ENCODE data around the gene SOWAHD.

SOWAHD gene

DNA sequence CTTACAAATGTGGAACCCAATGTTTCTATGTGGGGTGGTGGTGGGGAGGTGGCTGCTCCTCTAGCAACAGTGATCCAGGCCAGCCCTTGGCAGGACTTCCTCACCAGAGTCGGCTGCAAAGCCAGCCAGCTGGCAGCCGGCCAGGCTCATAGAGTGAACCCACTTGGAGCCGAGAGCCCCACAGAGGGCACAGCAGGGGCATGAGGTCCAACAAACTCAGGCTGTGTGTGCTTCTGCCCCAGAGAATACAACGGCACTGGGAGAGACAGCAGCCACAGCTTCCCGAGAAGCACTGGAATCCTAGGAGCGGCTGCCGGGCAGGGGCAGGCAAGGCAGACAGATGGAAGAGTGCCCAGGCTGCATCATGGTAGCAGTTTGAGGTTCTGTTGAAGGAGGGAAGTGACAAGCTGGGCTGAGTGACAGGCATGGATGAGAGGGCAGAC lies 23.5 kb upstream of the SOWAHD start:
- Histone ChIP-seq H3K23ac (ENCODE audit: low read length) (no peak overlapping the region), H3K9ac (ENCODE audit: low read length) (no peak overlapping the region), H2BK5ac (ENCODE audit: low read depth, low read length, poor library complexity) (no peak overlapping the region), H3K9me3 (ENCODE audit: insufficient read depth, low read depth, low read length) (no peaks in the 10 kb centered on the region), H3K27me3 (ENCODE audit: insufficient read depth, low read length) (no peaks in the 10 kb centered on the region), H3K18ac (ENCODE audit: low read length) (no peak overlapping the region), H2BK12ac (ENCODE audit: low read length) (no peak overlapping the region), H3K4ac (ENCODE audit: low read depth, low read length) (no peak overlapping the region), H3K4me3 (ENCODE audit: low read depth, low read length) (no peak overlapping the region), H4K91ac (ENCODE audit: low read depth, low read length) (no peak overlapping the region), H3K4me2 (ENCODE audit: low read length) (no peak overlapping the region), H3K79me1 (ENCODE audit: low read length) (no peaks in the 10 kb centered on the region), H4K8ac (ENCODE audit: low read depth, low read length) (no peak overlapping the region), H3K79me2 (ENCODE audit: control insufficient read depth, insufficient read depth, low read length, poor library complexity) (no peaks in the 10 kb centered on the region), H3K27ac (ENCODE audit: low read depth, low read length) (no peak overlapping the region), H3K36me3 (ENCODE audit: control insufficient read depth in 1 of 2, insufficient read depth in 2 of 2, low read length in 2 of 2) (no peaks in the 10 kb centered on the region), H2BK120ac (ENCODE audit: insufficient read depth, low read length, poor library complexity) (no peak overlapping the region), H4K12ac (ENCODE audit: low read depth, low read length) (no peak overlapping the region), H3K14ac (ENCODE audit: low read length) (no peak overlapping the region), H2AK5ac (ENCODE audit: low read length) (no peak overlapping the region), H3K4me1 (ENCODE audit: control insufficient read depth in 1 of 2, insufficient read depth in 2 of 2, low read length in 2 of 2) (peaks cover 0 to 3% of the 10 kb centered on the region in 2 experiments), H2AFZ (ENCODE audit: insufficient read depth, low read length, poor library complexity) (no peak overlapping the region)
- WGBS (ENCODE audit: extremely low coverage, insufficient coverage, insufficient read length): no CpG with 5 or more reads among the region's 7 CpGs
- DNase-seq: no peak

- Histone ChIP-seq H3K36me3 (ENCODE audit: control insufficient read depth in 1 of 2, insufficient read depth in 2 of 2, low read length in 2 of 2) (no peaks in the 10 kb centered on the region), H3K27ac (ENCODE audit: low read depth, low read length) (no peak overlapping the region), H3K9me3 (ENCODE audit: insufficient read depth, low read depth, low read length) (no peaks in the 10 kb centered on the region), H4K12ac (ENCODE audit: low read depth, low read length) (no peak overlapping the region), H3K4ac (ENCODE audit: low read depth, low read length) (no peak overlapping the region), H3K4me2 (ENCODE audit: low read length) (no peak overlapping the region), H3K79me2 (ENCODE audit: control insufficient read depth, insufficient read depth, low read length, poor library complexity) (no peaks in the 10 kb centered on the region), H3K23ac (ENCODE audit: low read length) (no peak overlapping the region), H4K91ac (ENCODE audit: low read depth, low read length) (no peak overlapping the region), H3K18ac (ENCODE audit: low read length) (no peak overlapping the region), H2AFZ (ENCODE audit: insufficient read depth, low read length, poor library complexity) (no peak overlapping the region), H3K4me3 (ENCODE audit: low read depth, low read length) (no peak overlapping the region), H2BK12ac (ENCODE audit: low read length) (no peak overlapping the region), H3K14ac (ENCODE audit: low read length) (no peak overlapping the region), H2BK5ac (ENCODE audit: low read depth, low read length, poor library complexity) (no peak overlapping the region), H2AK5ac (ENCODE audit: low read length) (no peak overlapping the region), H3K4me1 (ENCODE audit: control insufficient read depth in 1 of 2, insufficient read depth in 2 of 2, low read length in 2 of 2) (peaks cover 0 to 3% of the 10 kb centered on the region in 2 experiments), H2BK120ac (ENCODE audit: insufficient read depth, low read length, poor library complexity) (no peak overlapping the region), H4K8ac (ENCODE audit: low read depth, low read length) (no peak overlapping the region), H3K27me3 (ENCODE audit: insufficient read depth, low read length) (no peaks in the 10 kb centered on the region), H3K9ac (ENCODE audit: low read length) (no peak overlapping the region), H3K79me1 (ENCODE audit: low read length) (no peaks in the 10 kb centered on the region)
- no CpG with 5 or more reads among the region's 6 CpGs for WGBS (ENCODE audit: extremely low coverage, insufficient coverage, insufficient read length)
- no peak for DNase-seq
Measured at GRCh38 chrX:119735467-119735866, 22.9 kb upstream of the SOWAHD start.

DNA sequence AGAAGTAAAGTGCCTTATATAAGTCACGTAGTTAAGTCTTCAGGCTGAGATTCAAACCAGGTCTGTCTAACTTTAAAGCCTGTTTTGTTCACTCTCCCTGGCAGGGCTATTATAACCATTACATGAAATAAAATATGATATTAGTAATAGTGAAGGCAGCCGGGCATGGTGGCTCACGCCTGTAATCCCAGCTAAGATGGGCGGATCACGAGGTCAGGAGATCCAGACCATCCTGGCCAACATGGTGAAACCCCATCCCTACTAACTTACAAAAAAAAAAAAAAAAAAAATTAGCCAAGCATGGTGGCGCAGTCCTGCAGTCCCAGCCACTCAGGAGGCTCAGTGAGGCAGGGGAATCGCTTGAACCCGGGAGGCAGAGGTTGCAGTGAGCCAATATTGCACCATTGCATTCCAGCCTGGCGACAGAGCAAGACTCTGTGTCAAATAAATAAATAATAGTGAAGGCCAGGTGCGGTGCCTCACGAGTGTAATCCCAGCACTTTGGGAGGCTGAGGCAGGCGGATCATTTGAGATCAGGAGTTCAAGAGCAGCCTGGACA lies 22.1 kb upstream of the SOWAHD start:
- no peak overlapping the region for H4K8ac ChIP-seq (ENCODE audit: low read depth, low read length)
- no peaks in the 10 kb centered on the region for H3K79me2 ChIP-seq (ENCODE audit: control insufficient read depth, insufficient read depth, low read length, poor library complexity)
- H3K9ac ChIP-seq (ENCODE audit: low read length): no peak overlapping the region
- peak in 1 of 2 donors; percentile 32 for DNase-seq
- H2BK12ac ChIP-seq (ENCODE audit: low read length): no peak overlapping the region
- no peaks in the 10 kb centered on the region for H3K79me1 ChIP-seq (ENCODE audit: low read length)
- no peak overlapping the region for H3K23ac ChIP-seq (ENCODE audit: low read length)
- H3K27ac ChIP-seq (ENCODE audit: low read depth, low read length): no peak overlapping the region
- no peaks in the 10 kb centered on the region for H3K27me3 ChIP-seq (ENCODE audit: insufficient read depth, low read length)
- no peak overlapping the region for H3K18ac ChIP-seq (ENCODE audit: low read length)
- no peaks in the 10 kb centered on the region for H3K36me3 ChIP-seq (ENCODE audit: control insufficient read depth in 1 of 2, insufficient read depth in 2 of 2, low read length in 2 of 2)
- no peak overlapping the region for H4K12ac ChIP-seq (ENCODE audit: low read depth, low read length)
- no peak overlapping the region for H2AFZ ChIP-seq (ENCODE audit: insufficient read depth, low read length, poor library complexity)
- no peak overlapping the region for H3K4ac ChIP-seq (ENCODE audit: low read depth, low read length)
- H3K4me3 ChIP-seq (ENCODE audit: low read depth, low read length): no peak overlapping the region
- H2BK5ac ChIP-seq (ENCODE audit: low read depth, low read length, poor library complexity): no peak overlapping the region
- H4K91ac ChIP-seq (ENCODE audit: low read depth, low read length): no peak overlapping the region
- no peaks in the 10 kb centered on the region for H3K9me3 ChIP-seq (ENCODE audit: insufficient read depth, low read depth, low read length)
- H3K14ac ChIP-seq (ENCODE audit: low read length): no peak overlapping the region
- WGBS (ENCODE audit: extremely low coverage, insufficient coverage, insufficient read length): no CpG with 5 or more reads among the region's 12 CpGs
- no peak overlapping the region for H2AK5ac ChIP-seq (ENCODE audit: low read length)
- H3K4me2 ChIP-seq (ENCODE audit: low read length): no peak overlapping the region
- peaks cover 0 to 3% of the 10 kb centered on the region in 2 experiments for H3K4me1 ChIP-seq (ENCODE audit: control insufficient read depth in 1 of 2, insufficient read depth in 2 of 2, low read length in 2 of 2)
- no peak overlapping the region for H2BK120ac ChIP-seq (ENCODE audit: insufficient read depth, low read length, poor library complexity)

- Histone ChIP-seq H4K8ac (ENCODE audit: low read depth, low read length) (no peak overlapping the region), H4K91ac (ENCODE audit: low read depth, low read length) (no peak overlapping the region), H2BK120ac (ENCODE audit: insufficient read depth, low read length, poor library complexity) (no peak overlapping the region), H3K9me3 (ENCODE audit: insufficient read depth, low read depth, low read length) (no peaks in the 10 kb centered on the region), H3K27ac (ENCODE audit: low read depth, low read length) (no peak overlapping the region), H3K36me3 (ENCODE audit: control insufficient read depth in 1 of 2, insufficient read depth in 2 of 2, low read length in 2 of 2) (no peaks in the 10 kb centered on the region), H3K4me1 (ENCODE audit: control insufficient read depth in 1 of 2, insufficient read depth in 2 of 2, low read length in 2 of 2) (peaks cover 0 to 3% of the 10 kb centered on the region in 2 experiments), H3K4me3 (ENCODE audit: low read depth, low read length) (no peak overlapping the region), H4K12ac (ENCODE audit: low read depth, low read length) (no peak overlapping the region), H3K79me1 (ENCODE audit: low read length) (no peaks in the 10 kb centered on the region), H2AK5ac (ENCODE audit: low read length) (no peak overlapping the region), H3K79me2 (ENCODE audit: control insufficient read depth, insufficient read depth, low read length, poor library complexity) (no peaks in the 10 kb centered on the region), H2AFZ (ENCODE audit: insufficient read depth, low read length, poor library complexity) (no peak overlapping the region), H3K4me2 (ENCODE audit: low read length) (no peak overlapping the region), H3K18ac (ENCODE audit: low read length) (no peak overlapping the region), H2BK5ac (ENCODE audit: low read depth, low read length, poor library complexity) (no peak overlapping the region), H3K27me3 (ENCODE audit: insufficient read depth, low read length) (no peaks in the 10 kb centered on the region), H3K9ac (ENCODE audit: low read length) (no peak overlapping the region), H3K14ac (ENCODE audit: low read length) (no peak overlapping the region), H3K23ac (ENCODE audit: low read length) (no peak overlapping the region), H2BK12ac (ENCODE audit: low read length) (no peak overlapping the region), H3K4ac (ENCODE audit: low read depth, low read length) (no peak overlapping the region)
- no peak for DNase-seq
- WGBS (ENCODE audit: extremely low coverage, insufficient coverage, insufficient read length): no CpG with 5 or more reads among the region's 5 CpGs
Measured at GRCh38 chrX:119738742-119739141, 19.6 kb upstream of the SOWAHD start.
